Measurements from ENCODE around the gene SBNO1. TPM values are rescaled to one million over a fixed set of nuclear protein-coding genes. Genes with fewer than 3 reads are reported as not detected.
"Not testable (repeated sequence)": the region's sequence is repeated elsewhere in the genome, so short reads cannot be mapped to it uniquely, and the experiment has no call there.

Gene SBNO1
- polyA plus RNA-seq (ENCODE audit: insufficient read length): 18.7 TPM

GRCh38 chr12:123364532-123365024 lies at the start of gene SBNO1:
SBNO1 (minus strand) TSS chr12:123364847; CDS start chr12:123350441, 14,406 bp downstream.
- peak; percentile 82 for DNase-seq (ENCODE audit: low read depth)

GRCh38 chr12:123410041-123410412 lies 45.4 kb upstream of the SBNO1 start:
- no peak for DNase-seq (ENCODE audit: low read depth)

GRCh38 chr12:123409284-123410040 lies 44.8 kb upstream of the SBNO1 start:
- DNase-seq (ENCODE audit: low read depth): not testable (repeated sequence)

GRCh38 chr12:123408619-123409018 lies 44.0 kb upstream of the SBNO1 start:
- DNase-seq (ENCODE audit: low read depth): not testable (repeated sequence)

- not testable (repeated sequence) for DNase-seq (ENCODE audit: low read depth)
Measured at GRCh38 chr12:123407934-123408333, 43.3 kb upstream of the SBNO1 start.

GRCh38 chr12:123407269-123407668 lies 42.6 kb upstream of the SBNO1 start:
- not testable (repeated sequence) for DNase-seq (ENCODE audit: low read depth)

GRCh38 chr12:123404581-123404980 lies 39.9 kb upstream of the SBNO1 start:
- no peak for DNase-seq (ENCODE audit: low read depth)

GRCh38 chr12:123401753-123402683 lies 37.4 kb upstream of the SBNO1 start:
- no peak for DNase-seq (ENCODE audit: low read depth)

GRCh38 chr12:123399255-123399617 lies 34.6 kb upstream of the SBNO1 start:
- no peak for DNase-seq (ENCODE audit: low read depth)

- no peak for DNase-seq (ENCODE audit: low read depth)
Measured at GRCh38 chr12:123398550-123399254, 34.1 kb upstream of the SBNO1 start.

- no peak for DNase-seq (ENCODE audit: low read depth)
Measured at GRCh38 chr12:123398177-123398549, 33.5 kb upstream of the SBNO1 start.

- DNase-seq (ENCODE audit: low read depth): no peak
Measured at GRCh38 chr12:123397400-123397799, 32.8 kb upstream of the SBNO1 start.

GRCh38 chr12:123396954-123397353 lies 32.3 kb upstream of the SBNO1 start:
- DNase-seq (ENCODE audit: low read depth): no peak

GRCh38 chr12:123396543-123396942 lies 31.9 kb upstream of the SBNO1 start:
- DNase-seq (ENCODE audit: low read depth): no peak

- no peak for DNase-seq (ENCODE audit: low read depth)
Measured at GRCh38 chr12:123395236-123395635, 30.6 kb upstream of the SBNO1 start.

GRCh38 chr12:123393747-123394146 lies 29.1 kb upstream of the SBNO1 start:
- DNase-seq (ENCODE audit: low read depth): no peak

GRCh38 chr12:123391546-123392343 lies 27.1 kb upstream of the SBNO1 start:
- DNase-seq (ENCODE audit: low read depth): no peak

- DNase-seq (ENCODE audit: low read depth): no peak
Measured at GRCh38 chr12:123390498-123391426, 26.1 kb upstream of the SBNO1 start.

- DNase-seq (ENCODE audit: low read depth): no peak
Measured at GRCh38 chr12:123389560-123390351, 25.1 kb upstream of the SBNO1 start.
